Gastroesophageal sphincter (tissue), 4 donors: ENCODE measurements around the gene VPS51. TPM values are rescaled to one million over a fixed set of nuclear protein-coding genes. Genes with fewer than 3 reads are reported as not detected.

Experiments
- ATAC-seq: fragments of 150-250 bp; one replicate; pipeline ENCODE4 v1.9.1; 2016; ENCODE audit warnings: mild to moderate bottlenecking, moderate library complexity
- H3K27ac ChIP-seq, 4 donors: fragments of 200-600 bp; sonication (generic) in 3 of 4; 1 replicate in 3 of 4; 2 replicates in 1 of 4; pipeline ENCODE4 v1.5.1; 2016 to 2019
- H3K27me3 ChIP-seq: fragments of 200-600 bp; sonication (generic); one replicate; pipeline ENCODE4 v1.5.1; 2019
- H3K36me3 ChIP-seq, 2 donors: fragments of 200-600 bp; sonication (generic); one replicate each; pipeline ENCODE4 v1.5.1; 2019; ENCODE audit warnings: control low read depth in 1 of 2
- H3K4me1 ChIP-seq, 3 donors: fragments of 200-600 bp; sonication (generic); 1 replicate in 2 of 3; 2 replicates in 1 of 3; pipeline ENCODE4 v1.5.1; 2016 to 2019; ENCODE audit warnings: control low read depth in 2 of 3
- H3K4me3 ChIP-seq, 2 donors: fragments of 200-600 bp; sonication (generic); one replicate each; pipeline ENCODE4 v1.5.1; 2019; ENCODE audit warnings: mild to moderate bottlenecking in 1 of 2, moderate library complexity in 1 of 2
- H3K9me3 ChIP-seq, 3 donors: fragments of 200-600 bp; sonication (generic); one replicate each; pipeline ENCODE4 v1.5.1; 2017 to 2019; ENCODE audit warnings: control low read depth in 2 of 3
- EP300 ChIP-seq: sonication (generic); formaldehyde crosslinking; IDR thresholded peaks from one replicate; pipeline ENCODE4 v1.6.1; 2017; ENCODE audit warnings: antibody characterized with exemption, mild to moderate bottlenecking
- POLR2A ChIP-seq, 2 donors: fragments of 450-650 bp; IDR thresholded peaks; one replicate each; pipeline ENCODE4 v1.6.1; 2017; ENCODE audit warnings: antibody characterized with exemption in 2 of 2, mild to moderate bottlenecking in 2 of 2, moderate library complexity in 1 of 2
- POLR2AphosphoS5 ChIP-seq: sonication (generic); formaldehyde crosslinking; IDR thresholded peaks from one replicate; pipeline ENCODE4 v1.6.1; 2017; ENCODE audit warnings: antibody characterized with exemption
- WGBS, 2 donors: methylation state at CpG; one replicate each; pipeline ENCODE4 v1.1.5; 2018; ENCODE audit warnings: low coverage in 1 of 2; 5-methylcytosine and 5-hydroxymethylcytosine counted together
- total RNA-seq, 4 donors: library from RNA; depleted of rRNA; stranded (reverse); fragments of >200 nt; gene quantifications; one replicate each; pipeline ENCODE4 v1.1.0, GENCODE V29; 2016
- TF ChIP-seq, protein P1 (sequence below), 4 experiments: fragments of 200-600 bp in 2 of 4; fragments of 450-650 bp in 2 of 4; sonication (generic) in 1 of 4; IDR thresholded peaks; one replicate each; pipeline ENCODE4 v1.5.1; 2017 to 2019; ENCODE audit warnings: antibody characterized with exemption in 4 of 4, mild to moderate bottlenecking in 2 of 4, moderate library complexity in 2 of 4

Gene VPS51
- total RNA-seq, 4 donors from 2014 or later = 374 to 526 (median 407) TPM

DNA sequence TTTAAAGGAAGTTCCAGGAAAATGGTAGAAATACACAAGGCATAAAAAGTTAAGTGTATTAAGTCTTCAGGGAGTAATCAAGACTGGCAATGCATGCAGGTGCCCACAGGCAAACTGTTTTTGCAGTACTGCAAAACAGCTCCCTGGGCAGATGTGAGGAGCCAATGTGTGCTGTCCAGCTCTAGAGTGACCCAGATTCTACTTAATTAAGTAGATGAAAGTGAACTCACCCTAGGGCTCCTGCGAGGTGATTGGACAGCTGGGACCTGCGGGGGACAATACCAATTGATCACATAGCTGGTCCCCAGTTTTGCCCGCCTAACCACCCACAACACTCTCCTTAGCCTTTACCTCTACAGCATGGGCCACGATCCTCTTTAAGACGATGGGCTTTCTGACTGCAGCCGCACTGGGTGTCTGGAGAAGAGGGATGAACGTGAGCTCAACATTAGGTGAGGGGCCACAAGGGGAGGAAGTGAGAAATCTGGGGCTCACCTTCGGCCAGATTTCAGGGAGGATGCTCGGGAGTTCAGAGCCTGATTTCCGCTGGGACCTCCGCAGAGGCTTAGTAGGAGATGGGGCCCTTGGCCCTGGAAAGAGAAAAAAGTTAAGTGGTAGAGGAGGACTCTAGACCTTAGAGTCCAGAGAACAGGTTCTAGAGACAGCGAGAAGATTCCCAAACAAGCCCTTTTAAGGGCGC is 12.7 kb upstream of the VPS51 start:
- peak overlapping the region; percentile 68 to 81 for H3K4me3 ChIP-seq
- H3K27me3 ChIP-seq = no peaks in the 10 kb centered on the region
- no peaks in the 10 kb centered on the region for H3K9me3 ChIP-seq
- H3K36me3 ChIP-seq = peaks cover 0 to 33% of the 10 kb centered on the region in 2 donors
- 2 to 10% methylated on average over 2 to 6 of the region's 13 CpGs for WGBS, 2 donors
- H3K4me1 ChIP-seq = peaks cover 0 to 24% (median 14%) of the 10 kb centered on the region in 3 donors
- H3K27ac ChIP-seq = peak overlapping the region in 3 of 4 donors; percentile 92 to 97 (median 94)
- ATAC-seq = no peak
- TF ChIP-seq POLR2A (IDR thresholded peaks at IDR 0.05) (no peak), EP300 (no peak), POLR2AphosphoS5 (no peak)
- TF ChIP-seq, protein P1, sequence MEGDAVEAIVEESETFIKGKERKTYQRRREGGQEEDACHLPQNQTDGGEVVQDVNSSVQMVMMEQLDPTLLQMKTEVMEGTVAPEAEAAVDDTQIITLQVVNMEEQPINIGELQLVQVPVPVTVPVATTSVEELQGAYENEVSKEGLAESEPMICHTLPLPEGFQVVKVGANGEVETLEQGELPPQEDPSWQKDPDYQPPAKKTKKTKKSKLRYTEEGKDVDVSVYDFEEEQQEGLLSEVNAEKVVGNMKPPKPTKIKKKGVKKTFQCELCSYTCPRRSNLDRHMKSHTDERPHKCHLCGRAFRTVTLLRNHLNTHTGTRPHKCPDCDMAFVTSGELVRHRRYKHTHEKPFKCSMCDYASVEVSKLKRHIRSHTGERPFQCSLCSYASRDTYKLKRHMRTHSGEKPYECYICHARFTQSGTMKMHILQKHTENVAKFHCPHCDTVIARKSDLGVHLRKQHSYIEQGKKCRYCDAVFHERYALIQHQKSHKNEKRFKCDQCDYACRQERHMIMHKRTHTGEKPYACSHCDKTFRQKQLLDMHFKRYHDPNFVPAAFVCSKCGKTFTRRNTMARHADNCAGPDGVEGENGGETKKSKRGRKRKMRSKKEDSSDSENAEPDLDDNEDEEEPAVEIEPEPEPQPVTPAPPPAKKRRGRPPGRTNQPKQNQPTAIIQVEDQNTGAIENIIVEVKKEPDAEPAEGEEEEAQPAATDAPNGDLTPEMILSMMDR (IDR thresholded peaks at IDR 0.05) = no peak

DNA sequence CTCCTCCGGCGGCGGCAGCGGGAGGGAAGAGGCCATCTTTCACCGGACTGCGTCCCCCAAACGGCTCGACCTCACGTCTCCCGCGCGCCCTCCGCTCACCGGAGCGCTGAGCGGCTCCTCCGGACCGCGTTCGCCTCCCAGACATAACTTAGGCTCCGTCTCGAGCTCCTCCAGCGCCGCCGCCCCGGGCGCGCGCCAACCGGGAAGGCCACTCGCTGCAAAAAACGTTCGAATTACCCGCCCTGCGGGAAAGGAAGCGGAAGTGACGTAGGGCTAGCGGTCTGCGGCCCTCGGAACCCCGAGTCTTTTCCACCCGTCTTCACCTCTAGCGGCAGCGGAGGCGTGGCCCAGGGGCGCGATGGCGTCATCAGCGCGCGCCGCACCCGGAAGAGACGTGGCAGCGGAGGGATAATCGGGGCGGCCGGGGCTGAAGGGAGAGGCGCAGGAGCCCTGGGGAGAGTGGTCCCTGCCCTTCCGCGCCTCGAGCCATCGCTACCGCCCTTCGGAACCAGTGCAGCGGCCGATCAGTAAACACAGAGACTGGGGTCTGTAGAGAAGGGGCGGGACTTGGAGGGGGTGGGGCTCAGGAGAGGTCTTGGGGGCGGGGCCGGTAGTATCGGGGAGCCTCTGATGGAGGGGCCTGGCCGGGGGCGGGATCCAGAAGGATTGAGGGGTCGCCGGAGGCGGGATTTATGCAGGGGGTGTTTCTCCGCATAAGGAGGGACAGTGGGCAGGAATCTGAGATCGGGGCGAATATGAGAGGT is 12.0 kb upstream of the VPS51 start, which contains the start of the genes CDCA5 and ZFPL1:
TSS of gene CDCA5 (minus strand) at position 207 of the 764 bp plus-strand sequence. CDS start at position 145, 62 bp downstream.
TSS of gene ZFPL1 (plus strand) at position 389 of the 764 bp plus-strand sequence. CDS start 477 bp downstream, outside the sequence.
- H3K4me3 ChIP-seq = peak within 1 kb of the TSS; percentile 68 to 81
- H3K27me3 ChIP-seq = no peaks in the 10 kb centered on the region
- H3K36me3 ChIP-seq = peaks cover 0 to 41% of the 10 kb centered on the region in 2 donors
- TF ChIP-seq POLR2A (IDR thresholded peaks at IDR 0.05) (peak; percentile 52 to 60), EP300 (no peak), POLR2AphosphoS5 (peak; percentile 92)
- TF ChIP-seq, protein P1 (IDR thresholded peaks at IDR 0.05) = peak in 1 of 4 experiments; percentile 13
- 0% methylated on average over 5 to 23 of the region's 79 CpGs for WGBS, 2 donors
- no peaks in the 10 kb centered on the region for H3K9me3 ChIP-seq
- H3K27ac ChIP-seq = peak within 1 kb of the TSS; percentile 67 to 97 (median 93)
- peak; percentile 98 for ATAC-seq
- H3K4me1 ChIP-seq = peaks cover 0 to 24% (median 14%) of the 10 kb centered on the region in 3 donors

DNA sequence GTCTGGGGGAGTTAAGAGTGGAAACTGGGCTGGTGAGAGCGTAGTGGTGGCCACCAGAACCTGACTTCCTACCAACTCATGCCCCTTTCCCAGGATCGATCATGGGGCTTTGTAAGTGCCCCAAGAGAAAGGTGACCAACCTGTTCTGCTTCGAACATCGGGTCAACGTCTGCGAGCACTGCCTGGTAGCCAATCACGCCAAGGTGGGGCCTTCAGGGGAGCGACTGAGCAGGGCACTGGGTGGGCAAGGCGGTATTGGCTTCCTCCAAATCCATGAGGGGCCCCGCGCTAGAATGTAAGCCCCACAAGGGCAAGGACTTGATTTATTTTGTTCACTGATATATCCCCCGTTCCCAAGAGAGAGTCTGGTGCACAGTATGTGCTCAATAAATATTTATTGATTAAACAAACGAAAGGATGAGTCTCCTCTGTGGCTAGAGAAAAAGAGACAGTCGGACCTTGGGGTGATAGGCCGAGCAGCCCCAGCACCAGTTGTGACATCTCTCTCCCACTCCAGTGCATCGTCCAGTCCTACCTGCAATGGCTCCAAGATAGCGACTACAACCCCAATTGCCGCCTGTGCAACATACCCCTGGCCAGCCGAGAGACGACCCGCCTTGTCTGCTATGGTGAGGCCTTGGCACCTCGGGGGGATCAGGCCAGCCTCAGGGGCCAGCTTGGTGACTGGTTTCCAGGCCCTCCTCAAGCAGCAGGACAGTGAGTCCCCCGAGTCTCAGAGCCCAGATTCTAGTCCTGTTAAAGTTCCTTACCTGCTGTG is 11.2 kb upstream of the VPS51 start:
- peak overlapping the region; percentile 68 to 81 for H3K4me3 ChIP-seq
- ATAC-seq = no peak
- peak overlapping the region; percentile 67 to 97 (median 93) for H3K27ac ChIP-seq
- H3K36me3 ChIP-seq = peaks cover 0 to 48% of the 10 kb centered on the region in 2 donors
- peaks cover 0 to 24% (median 14%) of the 10 kb centered on the region in 3 donors for H3K4me1 ChIP-seq
- TF ChIP-seq, protein P1 (IDR thresholded peaks at IDR 0.05) = no peak
- TF ChIP-seq EP300 = no peak
- TF ChIP-seq POLR2A (IDR thresholded peaks at IDR 0.05) = no peak
- TF ChIP-seq POLR2AphosphoS5 = no peak
- 33 to 35% methylated on average over 3 to 12 of the region's 23 CpGs for WGBS, 2 donors
- H3K27me3 ChIP-seq = no peaks in the 10 kb centered on the region
- no peaks in the 10 kb centered on the region for H3K9me3 ChIP-seq

DNA sequence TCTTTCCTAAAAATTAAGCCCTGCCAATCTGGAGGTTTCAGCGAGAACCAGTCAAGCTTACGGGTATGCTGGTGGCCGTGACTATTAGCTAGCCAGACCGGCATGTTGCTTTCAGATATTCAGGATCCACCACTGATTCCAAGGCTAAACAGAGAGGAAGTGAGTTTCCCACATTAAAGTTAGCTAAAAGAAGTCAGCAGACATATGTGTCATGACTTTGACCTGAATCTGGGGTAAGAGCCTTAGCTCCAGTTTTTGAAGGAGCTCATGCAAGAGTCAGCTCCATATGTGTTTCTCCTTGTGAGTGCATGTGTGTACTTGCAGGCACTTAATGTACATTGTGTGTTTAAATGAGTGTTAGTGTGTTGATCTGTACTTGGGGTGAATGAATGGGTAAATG is 10.6 kb upstream of the VPS51 start:
- H3K27me3 ChIP-seq = no peaks in the 10 kb centered on the region
- H3K4me3 ChIP-seq = no peak overlapping the region
- 83 to 89% methylated on average over 1 to 4 of the region's 4 CpGs for WGBS, 2 donors
- no peaks in the 10 kb centered on the region for H3K9me3 ChIP-seq
- no peak for ATAC-seq
- H3K27ac ChIP-seq = no peak overlapping the region
- no peak for TF ChIP-seq POLR2A (IDR thresholded peaks at IDR 0.05)
- TF ChIP-seq, protein P1 (IDR thresholded peaks at IDR 0.05) = no peak
- TF ChIP-seq EP300 = no peak
- no peak for TF ChIP-seq POLR2AphosphoS5
- H3K36me3 ChIP-seq = peaks cover 0 to 51% of the 10 kb centered on the region in 2 donors
- H3K4me1 ChIP-seq = peaks cover 0 to 24% (median 14%) of the 10 kb centered on the region in 3 donors
